ENCODE results near the gene TTC9B.

- TF ChIP-seq CTCF (IDR thresholded peaks at IDR 0.05 in 4 of 5, conservative IDR thresholded peaks at IDR 0.05 in 1 of 5) (no peak), POLR2A (IDR thresholded peaks at IDR 0.05) (no peak)
Observed at GRCh38 chr19:40247735-40248262, 29.6 kb upstream of the TTC9B start.

All from gastrocnemius medialis (tissue), 4 donors.